ENCODE results near the gene ZNF814. TPM values are rescaled to one million over a fixed set of nuclear protein-coding genes. Genes with fewer than 3 reads are reported as not detected.
"Not testable (repeated sequence)": the region's sequence is repeated elsewhere in the genome, so short reads cannot be mapped to it uniquely, and the experiment has no call there.

The ZNF814 gene
- total and polyA plus RNA-seq, 7 donors, result 4.2 to 13.3 (median 9.2) TPM

GRCh38 chr19:57812226-57812625 is 76.6 kb downstream of the ZNF814 start:
- H3K4me1 ChIP-seq, result peaks cover 0 to 18% (median 11%) of the 10 kb centered on the region in 4 donors
- TF ChIP-seq EP300 (IDR thresholded peaks at IDR 0.05) (no peak), POLR2A (IDR thresholded peaks at IDR 0.05) (no peak), POLR2AphosphoS5 (IDR thresholded peaks at IDR 0.05) (no peak)
- TF ChIP-seq, protein P1, sequence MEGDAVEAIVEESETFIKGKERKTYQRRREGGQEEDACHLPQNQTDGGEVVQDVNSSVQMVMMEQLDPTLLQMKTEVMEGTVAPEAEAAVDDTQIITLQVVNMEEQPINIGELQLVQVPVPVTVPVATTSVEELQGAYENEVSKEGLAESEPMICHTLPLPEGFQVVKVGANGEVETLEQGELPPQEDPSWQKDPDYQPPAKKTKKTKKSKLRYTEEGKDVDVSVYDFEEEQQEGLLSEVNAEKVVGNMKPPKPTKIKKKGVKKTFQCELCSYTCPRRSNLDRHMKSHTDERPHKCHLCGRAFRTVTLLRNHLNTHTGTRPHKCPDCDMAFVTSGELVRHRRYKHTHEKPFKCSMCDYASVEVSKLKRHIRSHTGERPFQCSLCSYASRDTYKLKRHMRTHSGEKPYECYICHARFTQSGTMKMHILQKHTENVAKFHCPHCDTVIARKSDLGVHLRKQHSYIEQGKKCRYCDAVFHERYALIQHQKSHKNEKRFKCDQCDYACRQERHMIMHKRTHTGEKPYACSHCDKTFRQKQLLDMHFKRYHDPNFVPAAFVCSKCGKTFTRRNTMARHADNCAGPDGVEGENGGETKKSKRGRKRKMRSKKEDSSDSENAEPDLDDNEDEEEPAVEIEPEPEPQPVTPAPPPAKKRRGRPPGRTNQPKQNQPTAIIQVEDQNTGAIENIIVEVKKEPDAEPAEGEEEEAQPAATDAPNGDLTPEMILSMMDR (IDR thresholded peaks at IDR 0.05), result no peak
- H3K27me3 ChIP-seq, result no peaks in the 10 kb centered on the region
- intact Hi-C loops (cut with DNase I), result loop anchor here (5.0 kb wide), 2 partner anchors 35 to 40 kb away; partner anchors contain the start of gene ZNF587
- H3K27ac ChIP-seq, result no peak overlapping the region
- peaks cover 0 to 42% (median 6%) of the 10 kb centered on the region in 4 donors for H3K36me3 ChIP-seq
- DNase-seq, result no peak
- no peak overlapping the region for H3K4me3 ChIP-seq
- no peaks in the 10 kb centered on the region for H3K9me3 ChIP-seq
- 60 to 89% methylated on average over 3 of the region's 3 CpGs for WGBS, 2 donors

GRCh38 chr19:57810410-57811295 is 78.2 kb downstream of the ZNF814 start:
- not testable (repeated sequence) for DNase-seq, H3K27me3 ChIP-seq, H3K4me3 ChIP-seq, H3K27ac ChIP-seq, H3K9me3 ChIP-seq
- 53 to 74% methylated on average over 17 of the region's 17 CpGs for WGBS, 2 donors
- intact Hi-C loops (cut with DNase I), result loop anchor here (5.0 kb wide), 2 partner anchors 37 to 38 kb away; partner anchors contain the start of gene ZNF587
- peaks cover 0 to 18% (median 11%) of the 10 kb centered on the region in 4 donors for H3K4me1 ChIP-seq
- peaks cover 0 to 48% (median 6%) of the 10 kb centered on the region in 4 donors for H3K36me3 ChIP-seq

GRCh38 chr19:57807541-57807940 is 81.3 kb downstream of the ZNF814 start:
- peaks cover 0 to 22% (median 15%) of the 10 kb centered on the region in 4 donors for H3K4me1 ChIP-seq
- H3K27me3 ChIP-seq, result no peaks in the 10 kb centered on the region
- H3K36me3 ChIP-seq, result peaks cover 0 to 48% (median 6%) of the 10 kb centered on the region in 4 donors
- H3K27ac ChIP-seq, result no peak overlapping the region
- H3K4me3 ChIP-seq, result no peak overlapping the region
- no peak for DNase-seq
- TF ChIP-seq, protein P1 (IDR thresholded peaks at IDR 0.05), result no peak
- TF ChIP-seq POLR2AphosphoS5 (IDR thresholded peaks at IDR 0.05) (no peak), POLR2A (IDR thresholded peaks at IDR 0.05) (no peak), EP300 (IDR thresholded peaks at IDR 0.05) (no peak)
- intact Hi-C loops (cut with DNase I), result no loop called here
- 95 to 100% methylated on average over 2 of the region's 2 CpGs for WGBS, 2 donors
- H3K9me3 ChIP-seq, result no peaks in the 10 kb centered on the region

- intact Hi-C loops (cut with DNase I), result no loop called here
- peak overlapping the region; percentile 42 to 66 (median 54) for H3K4me3 ChIP-seq
- H3K27me3 ChIP-seq, result no peaks in the 10 kb centered on the region
- TF ChIP-seq POLR2AphosphoS5 (IDR thresholded peaks at IDR 0.05), result peak in 1 of 4 donors; percentile 6
- TF ChIP-seq, protein P1 (IDR thresholded peaks at IDR 0.05), result no peak
- H3K36me3 ChIP-seq, result peaks cover 0 to 20% (median 2%) of the 10 kb centered on the region in 4 donors
- peaks cover 0 to 22% (median 15%) of the 10 kb centered on the region in 4 donors for H3K4me1 ChIP-seq
- H3K27ac ChIP-seq, result peak overlapping the region; percentile 69 to 86 (median 81)
- WGBS, 2 donors, result 4 to 12% methylated on average over 19 of the region's 19 CpGs
- no peak for DNase-seq
- no peaks in the 10 kb centered on the region for H3K9me3 ChIP-seq
These were observed 85.1 kb downstream of the ZNF814 start for GRCh38 chr19:57803594-57804325.

DNA sequence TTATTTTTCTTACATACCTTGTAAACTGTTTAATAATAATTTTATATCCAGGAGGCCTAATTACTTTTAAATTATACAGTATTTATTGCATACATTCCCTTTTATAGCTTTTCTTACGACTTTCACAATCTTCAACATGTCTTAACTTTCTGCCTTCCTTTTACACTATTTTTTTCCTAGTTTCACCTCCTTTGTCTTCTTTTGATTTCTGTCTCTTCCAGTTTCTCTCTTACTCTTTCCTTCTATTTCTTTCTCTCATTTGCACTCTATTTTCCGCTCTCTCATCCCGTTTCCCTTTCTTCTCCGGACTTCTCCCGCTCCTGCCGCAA is 85.6 kb downstream of the ZNF814 start:
- WGBS, 2 donors, result 5 to 13% methylated on average over 6 of the region's 6 CpGs
- no peaks in the 10 kb centered on the region for H3K27me3 ChIP-seq
- H3K27ac ChIP-seq, result peak overlapping the region; percentile 69 to 86 (median 81)
- peak overlapping the region; percentile 42 to 66 (median 54) for H3K4me3 ChIP-seq
- intact Hi-C loops (cut with DNase I), result no loop called here
- no peaks in the 10 kb centered on the region for H3K9me3 ChIP-seq
- H3K4me1 ChIP-seq, result peaks cover 0 to 22% (median 15%) of the 10 kb centered on the region in 4 donors
- TF ChIP-seq, protein P1 (IDR thresholded peaks at IDR 0.05), result no peak
- TF ChIP-seq EP300 (IDR thresholded peaks at IDR 0.05), result no peak
- TF ChIP-seq POLR2AphosphoS5 (IDR thresholded peaks at IDR 0.05), result no peak
- no peak for TF ChIP-seq POLR2A (IDR thresholded peaks at IDR 0.05)
- no peak for DNase-seq
- H3K36me3 ChIP-seq, result peaks cover 0 to 16% (median under 1%) of the 10 kb centered on the region in 4 donors
